ENCODE results near the gene KRTAP1-3. TPM values are rescaled to one million over a fixed set of nuclear protein-coding genes. Genes with fewer than 3 reads are reported as not detected.

KRTAP1-3 gene
- total RNA-seq, 1 experiment from 2014 or later = not detected

GRCh38 chr17:40992666-40993065 lies 42.0 kb downstream of the KRTAP1-3 start:
- 0 out of 2 replicates have a peak, but pooled peaks cover 6% of the 10 kb centered on the region for H3K4me1 ChIP-seq
- H3K36me3 ChIP-seq (ENCODE audit: control insufficient read depth, insufficient read depth, low read length) = no peaks in the 10 kb centered on the region
- Mint-ChIP-seq H3K27me3 (ENCODE audit: insufficient read depth, unreplicated experiment) (no peaks in the 10 kb centered on the region), H3K36me3 (ENCODE audit: insufficient read depth, unreplicated experiment) (no peaks in the 10 kb centered on the region), H3K4me3 (ENCODE audit: unreplicated experiment) (no peak overlapping the region), H3K27ac (ENCODE audit: unreplicated experiment) (no peak overlapping the region), H3K4me1 (ENCODE audit: low read depth, unreplicated experiment) (peaks cover 26% of the 10 kb centered on the region), H3K9me3 (ENCODE audit: unreplicated experiment) (peaks cover 20% of the 10 kb centered on the region)
- H3K4me3 ChIP-seq (ENCODE audit: low read depth, low read length) = no peak overlapping the region
- no peak for DNase-seq
- CTCF ChIA-PET = no interaction called here
- POLR2A ChIA-PET = no interaction called here
- no peaks in the 10 kb centered on the region for H3K27me3 ChIP-seq (replicated peaks; ENCODE audit: control insufficient read depth, insufficient read depth, low read length)
- TF ChIP-seq CTCF (IDR thresholded peaks at IDR 0.05; ENCODE audit: insufficient read depth in 1 of 2, low read depth in 1 of 2, low read length in 1 of 2, severe bottlenecking in 1 of 2, unreplicated experiment in 1 of 2) = no peak
- H3K9me3 ChIP-seq = no peaks in the 10 kb centered on the region
- no TSS peak for BruUV-seq (replicated peaks)
- intact Hi-C loops (cut with micrococcal nuclease; ENCODE audit: unreplicated experiment) = no loop called here

GRCh38 chr17:40986920-40987319 lies 47.8 kb downstream of the KRTAP1-3 start:
- no peaks in the 10 kb centered on the region for H3K27me3 ChIP-seq (replicated peaks; ENCODE audit: control insufficient read depth, insufficient read depth, low read length)
- no peaks in the 10 kb centered on the region for H3K27me3 Mint-ChIP-seq (ENCODE audit: insufficient read depth, unreplicated experiment)
- no peaks in the 10 kb centered on the region for H3K36me3 ChIP-seq (ENCODE audit: control insufficient read depth, insufficient read depth, low read length)
- no TSS peak for BruUV-seq (replicated peaks)
- no peak for TF ChIP-seq CTCF (IDR thresholded peaks at IDR 0.05; ENCODE audit: insufficient read depth in 1 of 2, low read depth in 1 of 2, low read length in 1 of 2, severe bottlenecking in 1 of 2, unreplicated experiment in 1 of 2)
- H3K9me3 ChIP-seq = no peaks in the 10 kb centered on the region
- ChIA-PET CTCF (no interaction called here), POLR2A (no interaction called here)
- H3K4me1 Mint-ChIP-seq (ENCODE audit: low read depth, unreplicated experiment) = peaks cover under 1% of the 10 kb centered on the region
- intact Hi-C loops (cut with micrococcal nuclease; ENCODE audit: unreplicated experiment) = no loop called here
- H3K9me3 Mint-ChIP-seq (ENCODE audit: unreplicated experiment) = peaks cover 9% of the 10 kb centered on the region
- H3K36me3 Mint-ChIP-seq (ENCODE audit: insufficient read depth, unreplicated experiment) = no peaks in the 10 kb centered on the region
- H3K4me3 Mint-ChIP-seq (ENCODE audit: unreplicated experiment) = no peak overlapping the region
- H3K4me3 ChIP-seq (ENCODE audit: low read depth, low read length) = no peak overlapping the region
- no peak overlapping the region for H3K27ac Mint-ChIP-seq (ENCODE audit: unreplicated experiment)
- no peak for DNase-seq
- H3K4me1 ChIP-seq = no peaks in the 10 kb centered on the region

- H3K27me3 Mint-ChIP-seq (ENCODE audit: insufficient read depth, unreplicated experiment) = no peaks in the 10 kb centered on the region
- Histone ChIP-seq H3K9me3 (no peaks in the 10 kb centered on the region), H3K4me1 (peaks cover 7% of the 10 kb centered on the region), H3K4me3 (ENCODE audit: low read depth, low read length) (no peak within 1 kb of the TSS), H3K27me3 (replicated peaks; ENCODE audit: control insufficient read depth, insufficient read depth, low read length) (no peaks in the 10 kb centered on the region), H3K36me3 (ENCODE audit: control insufficient read depth, insufficient read depth, low read length) (no peaks in the 10 kb centered on the region)
- no peak within 1 kb of the TSS for H3K4me3 Mint-ChIP-seq (ENCODE audit: unreplicated experiment)
- no peaks in the 10 kb centered on the region for H3K36me3 Mint-ChIP-seq (ENCODE audit: insufficient read depth, unreplicated experiment)
- ChIA-PET CTCF (interaction anchor here (0.5 kb wide), 1 partner anchor 667 kb away, joined by 5 read pairs; no protein-coding TSS in a partner anchor), POLR2A (no interaction called here)
- intact Hi-C loops (cut with micrococcal nuclease; ENCODE audit: unreplicated experiment) = no loop called here
- peaks cover 6% of the 10 kb centered on the region for H3K4me1 Mint-ChIP-seq (ENCODE audit: low read depth, unreplicated experiment)
- BruUV-seq (replicated peaks) = no TSS peak
- no peaks in the 10 kb centered on the region for H3K9me3 Mint-ChIP-seq (ENCODE audit: unreplicated experiment)
- TF ChIP-seq CTCF (IDR thresholded peaks at IDR 0.05; ENCODE audit: insufficient read depth in 1 of 2, low read depth in 1 of 2, low read length in 1 of 2, severe bottlenecking in 1 of 2, unreplicated experiment in 1 of 2) = no peak
- H3K27ac Mint-ChIP-seq (ENCODE audit: unreplicated experiment) = no peak within 1 kb of the TSS
- no peak for DNase-seq
These were observed 50.4 kb downstream of the KRTAP1-3 start, which contains the start of gene KRT40 for GRCh38 chr17:40984226-40984625. Gene KRT40, minus strand, starts transcription at chr17:40984326. Its CDS starts 53 bp downstream, at chr17:40984273.

Other genes starting within 250 kb of the KRTAP1-3 start
- gene KRT28, start 234.9 kb downstream of the KRTAP1-3 start, total RNA-seq (2022) = not detected in 2 replicates
- 48.3 and 48.6 TPM in 2 replicates for gene KRT10, start 212.3 kb downstream of the KRTAP1-3 start, total RNA-seq (2022)
- gene KRT12, start 167.7 kb downstream of the KRTAP1-3 start, total RNA-seq (2022) = not detected in 2 replicates
- 0.53 and 1.0 TPM in 2 replicates for gene KRT20, start 149.6 kb downstream of the KRTAP1-3 start, total RNA-seq (2022)
- gene KRT23, start 97.2 kb downstream of the KRTAP1-3 start, total RNA-seq (2022) = 43.6 and 47.1 TPM in 2 replicates
- gene KRT39, start 67.9 kb downstream of the KRTAP1-3 start, total RNA-seq (2022) = not detected in 2 replicates
- gene KRT40, start 50.5 kb downstream of the KRTAP1-3 start, total RNA-seq (2022) = not detected in 2 replicates
- gene KRTAP3-3, start 40.7 kb downstream of the KRTAP1-3 start, total RNA-seq (2022) = not detected in 2 replicates
- not detected in 2 replicates for gene KRTAP3-2, start 35.0 kb downstream of the KRTAP1-3 start, total RNA-seq (2022)
- 7.4 and 7.9 TPM in 2 replicates for gene KRTAP3-1, start 25.7 kb downstream of the KRTAP1-3 start, total RNA-seq (2022)
- not detected in 2 replicates for gene KRTAP1-5, start 7.7 kb downstream of the KRTAP1-3 start, total RNA-seq (2022)
- gene KRTAP1-4, start 4.7 kb downstream of the KRTAP1-3 start, total RNA-seq (2022) = not detected in 2 replicates
- not detected in 2 replicates for gene KRTAP1-1, start 6.6 kb upstream of the KRTAP1-3 start, total RNA-seq (2022)
- gene KRTAP2-1, start 12.4 kb upstream of the KRTAP1-3 start, total RNA-seq (2022) = not detected in 2 replicates
- gene KRTAP2-2, start 20.4 kb upstream of the KRTAP1-3 start, total RNA-seq (2022) = not detected in 2 replicates
- 3.7 and 4.9 TPM in 2 replicates for gene KRTAP2-3, start 25.2 kb upstream of the KRTAP1-3 start, total RNA-seq (2022)
- not detected in 2 replicates for gene KRTAP2-4, start 31.0 kb upstream of the KRTAP1-3 start, total RNA-seq (2022)
- not detected in 2 replicates for gene KRTAP4-7, start 49.3 kb upstream of the KRTAP1-3 start, total RNA-seq (2022)
- gene KRTAP4-8, start 63.3 kb upstream of the KRTAP1-3 start, total RNA-seq (2022) = not detected in 2 replicates
- not detected in 2 replicates for gene KRTAP4-16, start 67.3 kb upstream of the KRTAP1-3 start, total RNA-seq (2022)
- not detected in 2 replicates for gene KRTAP4-9, start 70.5 kb upstream of the KRTAP1-3 start, total RNA-seq (2022)
- gene KRTAP4-11, start 83.5 kb upstream of the KRTAP1-3 start, total RNA-seq (2022) = not detected in 2 replicates
- gene KRTAP4-12, start 89.3 kb upstream of the KRTAP1-3 start, total RNA-seq (2022) = not detected in 2 replicates
- gene KRTAP4-6, start 105.7 kb upstream of the KRTAP1-3 start, total RNA-seq (2022) = not detected in 2 replicates
- gene KRTAP4-5, start 115.0 kb upstream of the KRTAP1-3 start, total RNA-seq (2022) = not detected in 2 replicates
- gene KRTAP4-4, start 125.9 kb upstream of the KRTAP1-3 start, total RNA-seq (2022) = not detected in 2 replicates
- gene KRTAP4-3, start 133.3 kb upstream of the KRTAP1-3 start, total RNA-seq (2022) = not detected in 2 replicates
- not detected in 2 replicates for gene KRTAP4-2, start 143.3 kb upstream of the KRTAP1-3 start, total RNA-seq (2022)
- gene KRTAP4-1, start 150.0 kb upstream of the KRTAP1-3 start, total RNA-seq (2022) = 0.49 TPM in 1 of 2 replicates, not detected in the other
- not detected in 2 replicates for gene KRTAP9-1, start 155.0 kb upstream of the KRTAP1-3 start, total RNA-seq (2022)
- not detected in 2 replicates for gene KRTAP9-2, start 191.8 kb upstream of the KRTAP1-3 start, total RNA-seq (2022)
- not detected in 2 replicates for gene KRTAP9-3, start 197.6 kb upstream of the KRTAP1-3 start, total RNA-seq (2022)
- gene KRTAP9-8, start 203.1 kb upstream of the KRTAP1-3 start, total RNA-seq (2022) = not detected in 2 replicates
- gene KRTAP9-4, start 214.8 kb upstream of the KRTAP1-3 start, total RNA-seq (2022) = not detected in 2 replicates
- not detected in 2 replicates for gene KRTAP9-9, start 220.5 kb upstream of the KRTAP1-3 start, total RNA-seq (2022)
- gene KRTAP9-6, start 230.5 kb upstream of the KRTAP1-3 start, total RNA-seq (2022) = not detected in 2 replicates
- not detected in 2 replicates for gene KRTAP9-7, start 240.8 kb upstream of the KRTAP1-3 start, total RNA-seq (2022)